Measurements from ENCODE around the gene FAM3B. TPM values are rescaled to one million over a fixed set of nuclear protein-coding genes. Genes with fewer than 3 reads are reported as not detected.
"Not testable (repeated sequence)": the region's sequence is repeated elsewhere in the genome, so short reads cannot be mapped to it uniquely, and the experiment has no call there.

The FAM3B gene
- polyA plus RNA-seq, 4 donors, result 1.1 to 32.7 (median 16.7) TPM

GRCh38 chr21:41349126-41349525 is 32.5 kb downstream of the FAM3B start:
- DNase-seq (ENCODE audit: low read depth in 4 of 4, low spot score in 3 of 4), result no peak

- DNase-seq (ENCODE audit: low read depth in 4 of 4, low spot score in 3 of 4), result no peak
Measured at GRCh38 chr21:41349619-41350390, 33.2 kb downstream of the FAM3B start.

- DNase-seq (ENCODE audit: low read depth in 4 of 4, low spot score in 3 of 4), result no peak
Measured at GRCh38 chr21:41350436-41351155, 34.0 kb downstream of the FAM3B start.

GRCh38 chr21:41357546-41357945 is 40.9 kb downstream of the FAM3B start:
- no peak for DNase-seq (ENCODE audit: low read depth in 4 of 4, low spot score in 3 of 4)

- no peak for DNase-seq (ENCODE audit: low read depth in 4 of 4, low spot score in 3 of 4)
Measured at GRCh38 chr21:41358193-41359166, 41.9 kb downstream of the FAM3B start.

GRCh38 chr21:41359286-41359685 is 42.7 kb downstream of the FAM3B start:
- no peak for DNase-seq (ENCODE audit: low read depth in 4 of 4, low spot score in 3 of 4)

GRCh38 chr21:41359754-41360071 is 43.1 kb downstream of the FAM3B start:
- not testable (repeated sequence) for DNase-seq (ENCODE audit: low read depth in 4 of 4, low spot score in 3 of 4)

GRCh38 chr21:41360072-41360821 is 43.6 kb downstream of the FAM3B start:
- DNase-seq (ENCODE audit: low read depth in 4 of 4, low spot score in 3 of 4), result no peak

GRCh38 chr21:41361053-41361785 is 44.6 kb downstream of the FAM3B start:
- DNase-seq (ENCODE audit: low read depth in 4 of 4, low spot score in 3 of 4), result no peak

- no peak for DNase-seq (ENCODE audit: low read depth in 4 of 4, low spot score in 3 of 4)
Measured at GRCh38 chr21:41361786-41362604, 45.4 kb downstream of the FAM3B start, which contains the start of gene MX2. Gene MX2 (plus strand): TSS chr21:41362027. CDS start chr21:41376907, 14,880 bp downstream.

- DNase-seq (ENCODE audit: low read depth in 4 of 4, low spot score in 3 of 4), result no peak
Measured at GRCh38 chr21:41362605-41363369, 46.2 kb downstream of the FAM3B start.

GRCh38 chr21:41363370-41364270 is 47.0 kb downstream of the FAM3B start:
- DNase-seq (ENCODE audit: low read depth in 4 of 4, low spot score in 3 of 4), result no peak

GRCh38 chr21:41364308-41364707 is 47.7 kb downstream of the FAM3B start:
- DNase-seq (ENCODE audit: low read depth in 4 of 4, low spot score in 3 of 4), result no peak

- DNase-seq (ENCODE audit: low read depth in 4 of 4, low spot score in 3 of 4), result no peak
Measured at GRCh38 chr21:41365377-41366107, 48.9 kb downstream of the FAM3B start.

GRCh38 chr21:41366522-41367151 is 50.0 kb downstream of the FAM3B start:
- no peak for DNase-seq (ENCODE audit: low read depth in 4 of 4, low spot score in 3 of 4)

Measured in left renal pelvis (tissue), 4 donors.